Natural killer cell treated with Interleukin-12 subunit alpha and Interleukin-12 subunit beta and Interleukin-15 and Interleukin-18, amount 100 ng/mL, for 72 hours (primary cell): ENCODE measurements around the gene CCL14. TPM values are rescaled to one million over a fixed set of nuclear protein-coding genes. Genes with fewer than 3 reads are reported as not detected.
A peak's percentile ranks its signal among the peaks of the same experiment; 100 is the strongest.
"Not testable (repeated sequence)": the region's sequence is repeated elsewhere in the genome, so short reads cannot be mapped to it uniquely, and the experiment has no call there.

Source experiments
- ATAC-seq, 2 donors: fragments of 150-1000 bp; cut with Tn5 transposase in 1 of 2; sonication (Bioruptor Pico), chemical (Tn5 transposase) in 1 of 2; 2 replicates each; pipeline ENCODE4 v1.10.0; 2021
- DNase-seq: peaks from one replicate; pipeline ENCODE4 v3.0.0; 2022; ENCODE audit warnings: low spot score
- H3K27ac Mint-ChIP-seq, 2 donors: 1 replicate in 1 of 2; 2 replicates in 1 of 2; pipeline ENCODE4 v1.8.0; 2022; ENCODE audit warnings: mixed read lengths in 2 of 2, mild to moderate bottlenecking in 1 of 2, moderate library complexity in 1 of 2
- H3K27me3 Mint-ChIP-seq, 2 donors: 1 replicate in 1 of 2; 2 replicates in 1 of 2; pipeline ENCODE4 v1.8.0; 2022; ENCODE audit warnings: mixed read lengths in 2 of 2
- H3K36me3 Mint-ChIP-seq: one replicate; pipeline ENCODE4 v1.8.0; 2022; ENCODE audit warnings: mixed read lengths
- H3K4me1 Mint-ChIP-seq, 2 donors: 1 replicate in 1 of 2; 2 replicates in 1 of 2; pipeline ENCODE4 v1.8.0; 2022; ENCODE audit warnings: low read depth in 2 of 2, mixed read lengths in 2 of 2, mild to moderate bottlenecking in 1 of 2
- H3K4me3 Mint-ChIP-seq: one replicate; pipeline ENCODE4 v1.8.0; 2022; ENCODE audit warnings: mixed read lengths
- H3K9me3 Mint-ChIP-seq: 2 replicates; pipeline ENCODE4 v1.8.0; 2022; ENCODE audit warnings: mixed read lengths
- total RNA-seq, 2 donors: library from RNA; stranded (reverse); gene quantifications; one replicate each; pipeline ENCODE4 v1.2.3, GENCODE V29; 2022

CCL14 gene
- total RNA-seq, 2 donors from 2014 or later, result not detected

GRCh38 chr17:36002631-36003030, 16.1 kb upstream of the CCL14 start:
- Mint-ChIP-seq H3K27me3 (peaks cover 0 to 2% of the 10 kb centered on the region in 2 donors), H3K4me1 (peaks cover 20 to 25% of the 10 kb centered on the region in 2 donors), H3K4me3 (no peak overlapping the region), H3K9me3 (no peaks in the 10 kb centered on the region), H3K36me3 (no peaks in the 10 kb centered on the region), H3K27ac (no peak overlapping the region)
- ATAC-seq (no peak), DNase-seq (no peak)

GRCh38 chr17:36001862-36002603, 15.5 kb upstream of the CCL14 start:
- Mint-ChIP-seq H3K36me3 (no peaks in the 10 kb centered on the region), H3K9me3 (no peaks in the 10 kb centered on the region), H3K27me3 (peaks cover 0 to 2% of the 10 kb centered on the region in 2 donors), H3K4me3 (no peak overlapping the region), H3K27ac (no peak overlapping the region), H3K4me1 (peaks cover 20 to 25% of the 10 kb centered on the region in 2 donors)
- DNase-seq (no peak), ATAC-seq (no peak)

- no peaks in the 10 kb centered on the region for H3K9me3 Mint-ChIP-seq
- peaks cover 0 to 2% of the 10 kb centered on the region in 2 donors for H3K27me3 Mint-ChIP-seq
- H3K36me3 Mint-ChIP-seq, result no peaks in the 10 kb centered on the region
- H3K27ac Mint-ChIP-seq, result peak within 1 kb of the TSS in 1 of 2 donors; percentile 2
- H3K4me1 Mint-ChIP-seq, result peaks cover 25% of the 10 kb centered on the region in 2 donors
- no peak within 1 kb of the TSS for H3K4me3 Mint-ChIP-seq
- ATAC-seq (no peak), DNase-seq (no peak)
Observed at GRCh38 chr17:36001110-36001771, 14.7 kb upstream of the CCL14 start, which contains the start of gene CCL15. Gene CCL15, minus strand, starts transcription at chr17:36001553. Its CDS starts 61 bp downstream, at chr17:36001492.

GRCh38 chr17:36000732-36001109, 14.2 kb upstream of the CCL14 start:
- H3K27ac Mint-ChIP-seq, result peak overlapping the region in 1 of 2 donors; percentile 2
- peaks cover 0 to 2% of the 10 kb centered on the region in 2 donors for H3K27me3 Mint-ChIP-seq
- H3K36me3 Mint-ChIP-seq, result no peaks in the 10 kb centered on the region
- no peak overlapping the region for H3K4me3 Mint-ChIP-seq
- H3K4me1 Mint-ChIP-seq, result peaks cover 21 to 25% of the 10 kb centered on the region in 2 donors
- DNase-seq, result no peak
- ATAC-seq, result no peak
- no peaks in the 10 kb centered on the region for H3K9me3 Mint-ChIP-seq

- H3K27me3 Mint-ChIP-seq, result peaks cover 0 to 2% of the 10 kb centered on the region in 2 donors
- peak overlapping the region; percentile 44 for H3K4me3 Mint-ChIP-seq
- H3K9me3 Mint-ChIP-seq, result no peaks in the 10 kb centered on the region
- H3K36me3 Mint-ChIP-seq, result no peaks in the 10 kb centered on the region
- DNase-seq (no peak), ATAC-seq (no peak)
- H3K4me1 Mint-ChIP-seq, result peaks cover 12 to 14% of the 10 kb centered on the region in 2 donors
- peak overlapping the region in 1 of 2 donors; percentile 64 for H3K27ac Mint-ChIP-seq
Observed at GRCh38 chr17:35998756-35999155, 12.2 kb upstream of the CCL14 start.

GRCh38 chr17:35998018-35998545, 11.6 kb upstream of the CCL14 start:
- H3K36me3 Mint-ChIP-seq, result no peaks in the 10 kb centered on the region
- no peaks in the 10 kb centered on the region for H3K9me3 Mint-ChIP-seq
- H3K27ac Mint-ChIP-seq, result peak overlapping the region in 1 of 2 donors; percentile 64
- no peak for DNase-seq
- no peak for ATAC-seq
- H3K4me1 Mint-ChIP-seq, result peaks cover 10 to 11% of the 10 kb centered on the region in 2 donors
- peaks cover 0 to 2% of the 10 kb centered on the region in 2 donors for H3K27me3 Mint-ChIP-seq
- no peak overlapping the region for H3K4me3 Mint-ChIP-seq

- H3K4me3 Mint-ChIP-seq, DNase-seq, ATAC-seq, H3K27ac Mint-ChIP-seq, H3K27me3 Mint-ChIP-seq, H3K36me3 Mint-ChIP-seq, H3K9me3 Mint-ChIP-seq: not testable (repeated sequence)
- peaks cover 10 to 11% of the 10 kb centered on the region in 2 donors for H3K4me1 Mint-ChIP-seq
Observed at GRCh38 chr17:35995346-35995745, 8.8 kb upstream of the CCL14 start.

- peaks cover 10% of the 10 kb centered on the region for H3K36me3 Mint-ChIP-seq
- H3K4me3 Mint-ChIP-seq, result no peak overlapping the region
- H3K27ac Mint-ChIP-seq, result no peak overlapping the region
- no peaks in the 10 kb centered on the region for H3K27me3 Mint-ChIP-seq
- no peaks in the 10 kb centered on the region for H3K4me1 Mint-ChIP-seq
- ATAC-seq (no peak), DNase-seq (no peak)
- H3K9me3 Mint-ChIP-seq, result no peaks in the 10 kb centered on the region
Observed at GRCh38 chr17:35991075-35991474, 4.5 kb upstream of the CCL14 start.

- peaks cover 10% of the 10 kb centered on the region for H3K36me3 Mint-ChIP-seq
- no peak overlapping the region for H3K4me3 Mint-ChIP-seq
- H3K4me1 Mint-ChIP-seq, result peaks cover 2 to 3% of the 10 kb centered on the region in 2 donors
- ATAC-seq (no peak), DNase-seq (no peak)
- no peak overlapping the region for H3K27ac Mint-ChIP-seq
- H3K27me3 Mint-ChIP-seq, result no peaks in the 10 kb centered on the region
- no peaks in the 10 kb centered on the region for H3K9me3 Mint-ChIP-seq
Observed at GRCh38 chr17:35988164-35988563, 1.6 kb upstream of the CCL14 start.

- Mint-ChIP-seq H3K27ac (no peak overlapping the region), H3K27me3 (no peaks in the 10 kb centered on the region), H3K9me3 (no peaks in the 10 kb centered on the region), H3K4me1 (peaks cover 16 to 19% of the 10 kb centered on the region in 2 donors), H3K36me3 (peaks cover 9% of the 10 kb centered on the region), H3K4me3 (no peak overlapping the region)
- no peak for DNase-seq
- ATAC-seq, result no peak
Observed at GRCh38 chr17:35984140-35984539, 2.4 kb downstream of the CCL14 start.

- Mint-ChIP-seq H3K36me3 (no peaks in the 10 kb centered on the region), H3K27ac (peak overlapping the region in 1 of 2 donors; percentile 65), H3K4me1 (peaks cover 26 to 27% of the 10 kb centered on the region in 2 donors), H3K9me3 (no peaks in the 10 kb centered on the region), H3K27me3 (no peaks in the 10 kb centered on the region), H3K4me3 (no peak overlapping the region)
- DNase-seq (no peak), ATAC-seq (no peak)
Observed at GRCh38 chr17:35982409-35983191, 3.9 kb downstream of the CCL14 start.

GRCh38 chr17:35981908-35982330, 4.6 kb downstream of the CCL14 start:
- Mint-ChIP-seq H3K4me3 (no peak overlapping the region), H3K9me3 (no peaks in the 10 kb centered on the region), H3K4me1 (peaks cover 27 to 29% of the 10 kb centered on the region in 2 donors), H3K27ac (peak overlapping the region in 1 of 2 donors; percentile 65), H3K36me3 (no peaks in the 10 kb centered on the region), H3K27me3 (no peaks in the 10 kb centered on the region)
- ATAC-seq (peak; percentile 45 to 61), DNase-seq (no peak)

- H3K36me3 Mint-ChIP-seq, result no peaks in the 10 kb centered on the region
- H3K4me1 Mint-ChIP-seq, result peaks cover 34 to 36% of the 10 kb centered on the region in 2 donors
- ATAC-seq (no peak), DNase-seq (no peak)
- no peaks in the 10 kb centered on the region for H3K9me3 Mint-ChIP-seq
- no peak within 1 kb of the TSS for H3K4me3 Mint-ChIP-seq
- peak within 1 kb of the TSS in 1 of 2 donors; percentile 65 for H3K27ac Mint-ChIP-seq
- H3K27me3 Mint-ChIP-seq, result no peaks in the 10 kb centered on the region
Observed at GRCh38 chr17:35981246-35981645, 5.3 kb downstream of the CCL14 start, which contains the start of gene CCL16. Gene CCL16, minus strand, starts transcription at chr17:35981497. Its CDS starts 77 bp downstream, at chr17:35981420.
